NCI-H1694 treated with DMSO at 0.1 percent for 48 hours (cell line): ENCODE data around the gene RASSF6.
"Not testable (repeated sequence)": the region's sequence is repeated elsewhere in the genome, so short reads cannot be mapped to it uniquely, and the experiment has no call there.

Experiments used
- DNase-seq: peaks from one replicate; lab custom pipeline; 2025; lab: John Stamatoyannopoulos, UW

RASSF6 gene

GRCh38 chr4:73612032-73612431 lies 8.2 kb downstream of the RASSF6 start:
- no peak for DNase-seq

- DNase-seq: no peak
These were observed 10.5 kb downstream of the RASSF6 start for GRCh38 chr4:73609706-73610105.

GRCh38 chr4:73608689-73609594 lies 11.3 kb downstream of the RASSF6 start:
- no peak for DNase-seq

GRCh38 chr4:73607375-73608033 lies 12.7 kb downstream of the RASSF6 start:
- DNase-seq: no peak

GRCh38 chr4:73606465-73606974 lies 13.7 kb downstream of the RASSF6 start:
- peak; percentile 24 for DNase-seq

GRCh38 chr4:73603854-73604584 lies 16.2 kb downstream of the RASSF6 start:
- DNase-seq: no peak

GRCh38 chr4:73603271-73603710 lies 16.9 kb downstream of the RASSF6 start:
- no peak for DNase-seq

GRCh38 chr4:73600954-73601353 lies 19.3 kb downstream of the RASSF6 start:
- peak; percentile 77 for DNase-seq

- peak; percentile 14 for DNase-seq
These were observed 21.1 kb downstream of the RASSF6 start for GRCh38 chr4:73599182-73599581.

- no peak for DNase-seq
These were observed 22.6 kb downstream of the RASSF6 start for GRCh38 chr4:73597594-73597993.

GRCh38 chr4:73597183-73597582 lies 23.1 kb downstream of the RASSF6 start:
- DNase-seq: not testable (repeated sequence)

GRCh38 chr4:73596001-73596400 lies 24.2 kb downstream of the RASSF6 start:
- no peak for DNase-seq

GRCh38 chr4:73593631-73594241 lies 26.5 kb downstream of the RASSF6 start:
- no peak for DNase-seq

- DNase-seq: no peak
These were observed 30.1 kb downstream of the RASSF6 start for GRCh38 chr4:73589887-73590801.

- no peak for DNase-seq
These were observed 30.9 kb downstream of the RASSF6 start for GRCh38 chr4:73589261-73589847.

GRCh38 chr4:73588613-73589012 lies 31.6 kb downstream of the RASSF6 start:
- no peak for DNase-seq

- DNase-seq: no peak
These were observed 33.6 kb downstream of the RASSF6 start for GRCh38 chr4:73586666-73587065.

GRCh38 chr4:73586040-73586439 lies 34.2 kb downstream of the RASSF6 start:
- DNase-seq: no peak

- DNase-seq: no peak
These were observed 34.9 kb downstream of the RASSF6 start for GRCh38 chr4:73585345-73585744.

GRCh38 chr4:73583666-73584065 lies 36.6 kb downstream of the RASSF6 start:
- no peak for DNase-seq
